CD4-positive, alpha-beta T cell treated with Interferon gamma for 1 hour (primary cell): ENCODE results near the gene GLRX5.

Source experiments
- DNase-seq: peaks from one replicate; pipeline ENCODE4 v3.0.0-alpha.2; 2020

The GLRX5 gene

GRCh38 chr14:95536671-95537070 is 1.8 kb downstream of the GLRX5 start:
- DNase-seq: no peak

GRCh38 chr14:95537298-95538089 is 2.6 kb downstream of the GLRX5 start:
- no peak for DNase-seq

GRCh38 chr14:95538801-95539509 is 4.1 kb downstream of the GLRX5 start:
- DNase-seq: no peak

- DNase-seq: no peak
Observed at GRCh38 chr14:95540236-95540855, 5.5 kb downstream of the GLRX5 start.

GRCh38 chr14:95541346-95541745 is 6.5 kb downstream of the GLRX5 start:
- DNase-seq: no peak

- no peak for DNase-seq
Observed at GRCh38 chr14:95541932-95542930, 7.4 kb downstream of the GLRX5 start.

- DNase-seq: no peak
Observed at GRCh38 chr14:95543021-95543420, 8.2 kb downstream of the GLRX5 start.

GRCh38 chr14:95544588-95544987 is 9.7 kb downstream of the GLRX5 start:
- DNase-seq: no peak

GRCh38 chr14:95545515-95546168 is 10.8 kb downstream of the GLRX5 start:
- DNase-seq: no peak

GRCh38 chr14:95547272-95547625 is 12.4 kb downstream of the GLRX5 start:
- DNase-seq: no peak

GRCh38 chr14:95547626-95548327 is 12.9 kb downstream of the GLRX5 start:
- DNase-seq: no peak

- no peak for DNase-seq
Observed at GRCh38 chr14:95548328-95548929, 13.6 kb downstream of the GLRX5 start.

GRCh38 chr14:95549656-95550585 is 15.1 kb downstream of the GLRX5 start:
- DNase-seq: no peak

GRCh38 chr14:95551435-95551834 is 16.6 kb downstream of the GLRX5 start:
- no peak for DNase-seq

- DNase-seq: no peak
Observed at GRCh38 chr14:95553141-95553540, 18.3 kb downstream of the GLRX5 start.

GRCh38 chr14:95555053-95555452 is 20.2 kb downstream of the GLRX5 start:
- DNase-seq: no peak

GRCh38 chr14:95557291-95557690 is 22.4 kb downstream of the GLRX5 start:
- DNase-seq: no peak

GRCh38 chr14:95557832-95558231 is 23.0 kb downstream of the GLRX5 start:
- no peak for DNase-seq

- no peak for DNase-seq
Observed at GRCh38 chr14:95559203-95559602, 24.4 kb downstream of the GLRX5 start.

- peak; percentile 81 for DNase-seq
Observed at GRCh38 chr14:95561001-95561412, 26.2 kb downstream of the GLRX5 start.
